GM18502 (cell line): ENCODE results near the gene PLA2R1.
"Not testable (repeated sequence)": the region's sequence is repeated elsewhere in the genome, so short reads cannot be mapped to it uniquely, and the experiment has no call there.

ENCODE experiments used
- ATAC-seq: cut with Tn5 transposase; IDR thresholded peaks from one replicate; pipeline ENCODE4 v1.9.1; 2021; ENCODE audit warnings: mild to moderate bottlenecking; ENCODE audit not compliant: unreplicated experiment, poor library complexity

Gene PLA2R1

DNA sequence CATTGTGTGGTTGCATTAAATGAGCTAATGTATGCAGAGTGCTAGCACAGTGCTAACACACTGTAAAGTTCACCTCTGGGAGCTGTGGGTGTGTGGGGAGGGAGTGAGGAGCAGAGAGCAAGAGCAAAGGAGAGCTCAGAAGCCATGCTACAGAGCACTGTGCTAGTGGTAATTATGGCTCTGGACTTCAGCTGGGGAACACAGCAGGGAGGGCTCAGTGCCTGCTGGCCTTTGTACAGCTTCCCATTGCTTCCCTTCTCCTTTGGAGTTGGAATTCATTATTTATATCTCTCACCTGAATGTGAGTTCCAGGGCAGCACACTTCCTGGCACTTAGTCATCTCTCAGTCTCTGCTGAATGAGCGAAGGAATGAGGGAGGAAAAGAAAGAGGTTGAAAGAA, 2.5 kb upstream of the PLA2R1 start:
- ATAC-seq = no peak

DNA sequence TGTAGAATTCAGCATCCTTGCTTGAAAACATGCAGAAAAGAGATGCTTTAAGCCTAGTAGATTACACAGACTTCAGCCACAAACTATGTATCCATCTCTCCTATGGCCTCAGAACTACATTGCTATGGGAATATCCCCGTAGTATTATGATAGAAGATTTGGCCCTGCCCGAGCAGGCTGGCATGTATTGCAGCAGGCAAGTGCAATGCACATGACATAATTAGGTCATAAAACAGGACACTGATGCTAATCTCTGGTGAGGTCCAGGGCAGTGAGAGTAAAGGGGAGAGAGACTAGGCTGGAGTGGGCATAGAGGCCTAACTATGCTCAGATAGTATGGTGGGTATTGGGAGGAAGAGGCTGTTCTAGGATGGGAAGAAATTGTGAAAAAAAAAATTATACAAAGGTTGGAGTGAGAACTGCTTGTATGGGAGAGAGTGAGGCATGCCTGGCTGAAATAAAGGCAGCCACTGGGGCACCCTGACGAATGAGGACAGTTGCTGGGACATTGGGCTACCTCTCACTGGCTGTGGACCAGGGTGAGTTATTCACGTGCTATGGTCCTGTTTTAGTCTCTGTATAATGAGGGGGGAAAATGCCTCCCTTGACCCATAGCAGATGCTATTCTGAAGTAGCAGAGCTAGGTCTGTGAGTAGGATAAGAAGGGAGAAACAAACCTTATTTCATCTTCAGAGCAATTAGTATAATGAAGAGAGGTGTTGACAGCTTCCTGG, 1.6 kb upstream of the PLA2R1 start:
- no peak for ATAC-seq

DNA sequence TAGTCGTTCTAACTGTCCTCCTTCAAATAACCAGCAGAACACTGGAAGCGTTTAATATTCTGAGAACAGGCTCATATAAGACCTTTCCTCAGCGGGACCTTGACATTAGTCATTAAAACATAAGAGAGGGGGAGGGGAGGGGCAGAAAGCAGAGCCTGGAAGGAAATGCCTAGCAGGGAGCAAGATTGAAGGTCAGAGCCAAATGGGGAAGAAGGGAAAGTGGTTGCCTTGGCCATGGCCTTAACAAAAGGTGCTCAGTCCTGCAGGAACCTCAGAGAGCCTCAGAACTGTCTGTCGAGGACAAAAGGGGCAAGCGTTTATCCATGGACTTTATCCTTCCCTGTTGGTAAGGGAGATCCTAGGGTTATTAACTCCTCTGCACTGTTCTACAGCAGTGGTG, 856 bp upstream of the PLA2R1 start:
- ATAC-seq = no peak

DNA sequence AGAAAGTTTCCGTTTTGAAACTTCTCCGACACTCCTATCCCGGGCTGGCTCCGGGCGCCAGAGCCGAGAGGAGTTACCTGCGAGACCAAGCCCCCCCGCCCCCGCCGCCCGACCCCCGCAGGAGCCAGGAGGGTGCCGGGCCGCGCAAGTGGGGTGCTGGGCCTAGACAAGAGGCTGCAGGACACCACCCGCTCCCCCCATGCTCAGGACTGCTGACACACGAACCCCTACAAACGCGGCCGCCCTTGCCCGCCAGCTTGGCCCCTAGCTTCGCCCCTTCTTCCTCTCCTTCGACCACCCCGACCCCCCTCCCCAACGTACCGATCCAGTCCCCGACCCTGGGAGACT, 497 bp downstream of the PLA2R1 start:
- no peak for ATAC-seq

DNA sequence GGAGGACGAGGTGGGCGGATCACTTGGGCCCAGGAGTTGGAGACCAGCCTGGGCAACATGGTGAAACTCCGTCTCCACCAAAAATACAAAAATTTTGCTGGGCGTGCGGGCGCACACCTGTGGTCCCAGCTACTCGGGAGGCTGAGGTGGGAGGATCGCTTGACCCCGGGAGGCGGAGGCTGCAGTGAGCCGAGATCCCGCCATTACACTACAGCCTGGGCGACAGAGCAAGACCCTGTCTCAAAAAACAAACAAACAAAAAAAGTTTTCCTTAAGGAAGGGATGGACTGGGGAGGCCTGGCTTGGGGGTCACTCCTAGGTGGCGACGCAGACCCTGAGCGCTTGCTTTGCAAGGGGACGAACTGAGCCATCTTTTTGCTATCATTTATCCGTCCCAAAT, 882 bp downstream of the PLA2R1 start:
- no peak for ATAC-seq

DNA sequence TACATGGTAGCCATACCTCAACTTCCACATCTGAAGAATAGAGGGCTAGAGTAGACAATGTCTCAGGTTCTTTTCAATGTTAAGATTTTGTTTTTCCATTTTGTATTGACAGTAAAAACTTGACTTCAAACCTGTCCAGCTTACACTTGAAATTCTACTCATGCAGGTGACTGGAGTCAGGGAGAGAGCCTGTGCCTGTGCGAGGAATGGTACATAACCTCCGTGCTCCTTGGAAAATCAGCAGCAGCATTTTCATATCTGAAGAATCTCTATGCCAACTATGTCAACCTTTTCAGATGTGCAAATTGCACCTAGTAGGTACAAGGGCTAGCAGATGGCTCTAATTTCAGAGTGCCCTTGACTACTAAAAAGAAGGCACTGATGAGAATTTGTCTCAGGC, 2.1 kb downstream of the PLA2R1 start:
- no peak for ATAC-seq

DNA sequence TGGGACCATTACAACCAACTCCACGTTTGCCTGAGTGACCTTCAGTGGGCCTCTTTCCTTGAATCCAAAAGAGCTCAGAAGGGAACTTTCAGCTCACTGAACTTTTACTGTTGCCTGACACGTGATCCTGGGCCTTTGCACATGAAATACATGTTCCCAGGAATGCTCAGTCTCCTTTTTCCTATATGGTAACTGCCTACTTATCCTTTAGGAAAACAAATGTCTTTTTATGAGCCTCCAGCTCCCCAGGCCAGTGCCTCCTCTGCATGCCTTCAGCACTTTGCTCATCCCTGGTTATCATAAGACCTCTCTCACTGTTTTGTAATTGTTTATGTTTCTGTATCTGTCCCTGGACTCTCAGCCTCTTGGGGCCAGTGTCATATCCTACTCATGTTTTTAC, 5.1 kb downstream of the PLA2R1 start:
- ATAC-seq = no peak

DNA sequence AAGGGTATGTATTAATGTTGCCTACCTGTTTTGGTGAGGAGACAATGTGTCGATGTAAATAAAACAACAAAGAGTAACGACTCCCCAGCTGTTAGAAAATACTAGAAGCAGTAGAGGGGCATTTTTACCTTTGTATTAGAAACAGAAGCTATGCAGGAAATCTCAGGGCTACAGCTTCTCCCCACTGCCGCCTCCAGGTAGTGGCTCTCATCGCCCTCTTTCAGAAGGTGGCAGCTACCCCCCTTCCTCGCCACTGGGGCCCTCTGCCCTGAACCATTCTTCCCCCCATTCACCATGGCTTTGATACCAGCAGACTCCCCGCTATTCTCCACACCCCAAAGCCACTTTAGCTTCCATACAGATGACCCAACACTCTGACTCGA, 6.7 kb downstream of the PLA2R1 start:
- no peak for ATAC-seq

DNA sequence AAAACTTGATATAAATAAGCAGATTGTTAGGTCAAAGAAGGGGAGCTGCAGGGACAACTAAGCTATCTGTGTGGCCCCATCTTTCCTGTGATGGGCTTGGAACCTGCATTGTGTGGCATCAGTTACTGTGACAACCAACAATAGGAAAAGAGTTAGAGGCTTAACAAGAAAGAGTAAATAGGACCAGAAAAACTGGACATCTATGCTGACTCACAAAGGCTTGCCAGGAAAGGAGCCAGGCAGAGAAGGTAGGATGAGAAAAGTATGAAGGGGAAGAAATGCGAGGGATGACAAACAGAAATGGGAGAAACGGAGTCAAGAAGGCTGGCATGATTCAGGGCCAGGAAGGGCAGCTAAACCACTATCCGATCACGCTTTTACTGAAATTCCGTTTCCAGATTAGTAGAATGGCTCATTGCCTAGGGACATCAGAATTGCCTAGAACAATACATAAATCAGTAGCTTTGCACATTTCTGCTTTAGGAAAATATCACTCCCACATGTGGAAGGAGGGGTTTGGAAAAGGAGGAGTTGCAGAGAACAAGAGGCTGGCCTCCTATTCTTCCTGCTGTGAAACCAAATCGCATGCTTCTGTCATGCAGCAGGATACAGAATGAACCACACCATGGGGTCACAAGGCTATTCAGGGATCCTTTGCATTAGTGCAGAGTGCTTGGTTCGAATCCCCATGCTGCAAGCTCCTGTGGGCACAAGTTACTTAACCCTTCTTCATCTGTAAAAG, 7.3 kb downstream of the PLA2R1 start:
- ATAC-seq = no peak

DNA sequence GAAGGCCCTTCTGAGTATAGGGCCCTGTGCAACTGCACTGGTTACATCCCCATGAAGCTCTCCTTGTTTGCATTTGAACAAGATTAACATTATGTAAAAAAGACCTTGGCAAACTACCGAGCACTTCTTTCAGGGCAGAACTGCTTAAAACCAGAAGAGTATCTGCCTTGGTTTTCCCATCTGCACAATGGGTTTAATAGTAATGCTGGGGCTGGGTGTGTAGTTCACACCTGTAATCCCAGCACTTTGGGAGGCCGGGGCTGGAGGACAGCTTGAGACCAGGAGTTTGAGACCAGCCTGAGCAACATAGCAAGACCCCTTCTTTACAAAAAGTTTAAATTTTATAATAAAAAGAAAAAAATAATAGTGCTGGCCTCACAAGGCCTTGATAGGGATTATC, 8.5 kb downstream of the PLA2R1 start:
- no peak for ATAC-seq

DNA sequence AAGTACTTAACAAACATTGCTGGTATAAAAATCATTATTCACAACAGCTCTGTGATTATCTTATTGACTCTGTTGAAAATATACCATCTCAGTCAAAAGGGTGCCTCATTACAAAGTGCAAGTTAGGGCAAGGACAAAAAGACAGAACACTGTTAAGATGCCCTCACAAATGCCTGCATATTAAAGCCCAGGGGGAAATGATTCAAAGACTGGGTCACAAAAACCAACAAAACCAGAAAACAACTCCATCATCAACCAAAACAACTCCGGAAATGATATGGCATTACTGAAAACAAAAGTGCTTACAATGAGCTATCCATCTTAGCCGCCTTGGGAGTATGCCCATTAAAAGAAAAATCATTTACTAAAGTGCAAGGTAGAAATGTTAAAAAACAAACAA, 9.9 kb downstream of the PLA2R1 start:
- ATAC-seq = no peak

DNA sequence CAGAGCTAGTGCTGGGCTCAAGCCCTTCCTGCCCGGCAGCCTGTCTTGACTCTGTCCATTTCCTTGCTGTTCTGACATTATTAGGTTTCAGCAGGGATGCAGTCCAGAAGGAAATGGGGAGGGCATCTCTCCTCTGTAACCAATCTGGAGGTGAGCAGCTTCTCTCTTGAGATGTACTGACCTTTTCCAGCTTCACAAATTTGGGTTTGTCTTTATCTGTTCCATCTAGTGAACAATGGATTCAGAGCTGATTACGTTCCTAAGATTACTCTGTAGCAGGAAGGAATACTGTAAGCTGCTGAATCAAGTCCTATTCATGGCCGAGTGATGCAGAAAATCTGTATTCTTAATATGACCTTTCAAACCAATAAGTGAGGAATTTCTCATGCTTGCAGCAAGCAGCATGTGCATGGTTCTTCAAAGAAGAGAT, 11.0 kb downstream of the PLA2R1 start:
- ATAC-seq = no peak

DNA sequence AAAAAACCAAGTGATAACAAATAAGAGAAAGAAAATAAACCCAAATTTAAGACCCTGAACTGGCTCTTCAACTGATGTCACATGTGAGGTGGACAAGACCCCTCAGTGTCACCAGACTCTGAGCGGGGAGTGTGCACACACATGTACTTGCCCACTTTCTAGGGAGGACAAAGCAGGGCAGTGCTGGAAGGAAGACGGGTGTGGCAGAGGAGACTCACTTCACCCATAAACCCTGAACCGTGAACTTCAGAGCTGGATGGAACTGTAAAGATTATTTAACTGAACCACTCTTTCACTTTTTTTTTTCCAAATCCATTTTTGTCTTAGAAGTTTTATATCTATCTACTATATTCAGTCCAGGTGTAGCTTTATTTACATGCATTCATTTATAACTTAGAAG, 12.3 kb downstream of the PLA2R1 start:
- ATAC-seq = no peak

DNA sequence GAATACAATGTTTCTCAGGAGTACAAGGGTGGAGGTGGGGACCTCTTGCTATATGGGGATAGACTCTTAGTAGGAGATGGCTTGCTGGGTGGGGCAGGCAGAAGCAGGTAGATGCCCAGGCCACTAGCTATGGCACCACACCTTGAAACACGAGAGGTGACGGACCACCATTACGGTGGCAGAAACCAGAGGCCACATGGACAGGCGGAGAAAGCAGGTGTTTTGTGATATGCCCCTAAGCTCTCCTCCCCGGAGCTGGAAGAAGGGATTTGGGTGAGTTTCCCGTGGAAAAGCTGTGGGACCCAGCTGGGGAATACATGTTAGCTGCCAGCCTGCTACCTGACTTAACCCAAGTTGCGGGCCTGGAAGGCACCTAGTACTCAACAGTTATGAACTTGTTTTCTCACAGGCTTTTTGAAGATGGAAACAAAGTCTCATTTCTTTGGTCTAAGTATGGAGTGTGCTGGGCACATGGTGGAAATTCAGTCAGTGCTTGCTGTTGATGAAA, 16.7 kb downstream of the PLA2R1 start:
- no peak for ATAC-seq

DNA sequence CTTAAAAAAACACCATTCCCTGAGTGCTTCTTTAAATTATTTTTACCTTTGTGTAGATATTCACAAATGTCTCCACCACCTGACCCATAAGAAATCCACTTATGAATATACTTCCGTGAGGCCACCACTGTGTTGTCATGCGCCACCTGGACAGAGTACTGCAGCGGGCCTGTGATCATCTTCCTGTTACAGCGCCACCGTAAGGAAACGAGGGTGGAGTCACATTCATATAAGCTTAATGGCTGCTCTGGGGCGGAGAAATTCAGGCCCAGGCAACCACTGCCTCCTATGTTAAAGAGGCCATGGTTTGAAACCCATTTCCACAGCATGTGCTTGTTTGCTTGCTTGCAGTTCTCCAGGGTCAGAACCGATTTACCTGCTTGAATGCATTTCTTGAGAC, 17.7 kb downstream of the PLA2R1 start:
- no peak for ATAC-seq

DNA sequence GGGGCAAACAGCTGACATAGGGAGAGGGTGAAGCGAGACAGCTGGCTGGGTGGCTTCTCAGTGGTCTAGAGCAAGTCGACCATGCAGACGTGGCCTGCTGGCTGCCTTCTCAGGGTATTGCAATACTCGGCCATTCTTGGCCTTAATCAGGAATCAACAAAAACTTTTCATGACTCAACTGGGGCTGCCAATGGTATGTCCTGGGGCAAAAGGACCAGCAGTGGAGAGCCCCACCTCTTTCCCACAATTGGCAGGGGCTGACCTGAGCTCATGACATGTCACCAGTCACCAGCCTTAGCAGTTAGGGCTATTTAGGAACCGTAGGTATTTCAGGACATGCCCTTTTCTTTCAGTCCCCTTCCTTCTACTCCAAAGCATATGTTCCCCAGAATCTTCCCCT, 19.1 kb downstream of the PLA2R1 start:
- no peak for ATAC-seq

DNA sequence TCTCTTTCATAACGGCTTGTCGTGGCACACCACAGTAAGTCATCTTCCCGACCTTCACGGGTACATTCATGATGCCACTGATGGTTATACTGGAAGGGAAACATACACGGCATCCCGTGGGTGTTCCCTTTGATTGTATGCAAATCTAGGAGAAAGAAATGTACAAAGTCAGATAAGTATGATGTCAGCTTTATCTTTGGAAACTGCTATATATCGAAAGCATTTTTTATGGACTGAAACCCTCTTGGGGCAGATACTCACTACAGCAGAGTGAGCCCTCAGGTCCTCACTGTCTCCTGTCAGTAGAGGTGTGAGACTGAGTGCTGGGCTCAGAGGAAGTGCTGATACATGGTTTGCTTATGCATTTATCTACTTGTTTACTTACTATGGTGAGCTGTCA, 20.4 kb downstream of the PLA2R1 start:
- no peak for ATAC-seq

DNA sequence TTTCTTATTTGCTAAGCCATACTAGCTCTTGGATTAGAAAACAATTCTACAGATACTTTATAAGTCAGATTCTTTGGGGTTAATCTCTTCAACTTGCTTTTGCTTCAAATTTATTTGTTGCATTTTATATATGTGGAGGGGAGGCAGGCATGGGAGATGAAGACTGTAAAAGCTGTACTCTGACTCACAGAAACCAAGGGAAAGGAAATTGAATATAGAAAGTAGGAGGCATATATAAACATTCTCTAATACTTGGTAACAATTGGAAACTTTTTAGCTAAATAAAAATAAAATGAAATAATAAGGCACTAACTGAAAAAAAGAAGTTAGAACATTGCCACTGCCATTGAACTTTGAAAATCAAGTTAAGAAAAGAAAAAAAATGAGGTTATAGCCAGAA, 21.3 kb downstream of the PLA2R1 start:
- ATAC-seq = no peak

DNA sequence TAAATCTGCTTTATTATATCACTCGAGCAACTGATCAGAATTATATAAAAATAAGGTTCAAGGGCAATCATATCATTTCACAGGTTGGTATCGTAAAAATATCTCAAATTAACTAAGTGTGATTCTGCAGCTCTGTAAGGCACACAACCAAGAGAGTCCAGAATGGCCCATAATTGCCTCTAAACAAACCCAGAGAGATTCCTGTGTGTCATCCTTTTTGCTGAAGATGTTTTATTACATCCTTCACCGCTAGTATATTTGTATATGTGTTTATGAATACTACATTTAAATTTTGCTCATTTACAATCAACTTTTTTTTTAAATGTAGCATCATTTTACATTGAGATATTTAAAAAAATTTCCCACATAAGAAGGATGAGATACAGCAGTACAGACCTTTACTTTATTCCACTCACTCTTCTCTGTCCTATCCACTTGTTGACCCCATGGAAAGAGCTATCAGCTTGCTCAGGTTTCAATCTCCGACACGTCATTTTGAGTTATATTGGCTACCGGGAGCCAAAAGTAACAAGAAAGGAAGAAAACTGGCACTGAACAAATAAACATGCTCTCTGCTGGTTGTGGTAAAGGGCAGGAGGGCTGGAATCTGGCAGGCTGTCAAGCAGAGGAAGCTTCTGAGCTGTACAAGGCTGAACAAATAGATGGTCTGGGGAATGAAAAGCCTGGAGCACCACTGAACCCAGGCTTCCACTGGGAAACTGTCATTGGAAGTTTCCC, 23.1 kb downstream of the PLA2R1 start:
- ATAC-seq = no peak

DNA sequence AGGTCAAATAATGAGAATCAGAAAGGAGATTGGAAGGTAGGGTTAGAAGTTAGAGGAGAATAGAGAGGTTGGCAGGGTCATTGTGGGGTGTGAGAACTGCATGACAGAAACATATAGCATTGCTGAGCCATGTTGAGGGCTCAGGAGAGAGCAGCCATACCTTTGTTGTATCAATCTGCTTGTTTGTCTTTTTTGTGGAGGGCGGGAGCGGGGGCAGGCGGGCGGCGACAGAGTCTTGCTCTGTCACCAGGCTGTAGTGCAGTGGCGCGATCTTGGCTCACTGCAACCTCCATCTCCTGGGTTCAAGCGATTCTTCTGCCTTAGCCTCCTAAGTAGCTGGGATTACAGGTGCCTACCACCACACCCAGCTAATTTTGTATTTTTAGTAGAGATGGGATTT, 23.8 kb downstream of the PLA2R1 start:
- ATAC-seq = not testable (repeated sequence)

DNA sequence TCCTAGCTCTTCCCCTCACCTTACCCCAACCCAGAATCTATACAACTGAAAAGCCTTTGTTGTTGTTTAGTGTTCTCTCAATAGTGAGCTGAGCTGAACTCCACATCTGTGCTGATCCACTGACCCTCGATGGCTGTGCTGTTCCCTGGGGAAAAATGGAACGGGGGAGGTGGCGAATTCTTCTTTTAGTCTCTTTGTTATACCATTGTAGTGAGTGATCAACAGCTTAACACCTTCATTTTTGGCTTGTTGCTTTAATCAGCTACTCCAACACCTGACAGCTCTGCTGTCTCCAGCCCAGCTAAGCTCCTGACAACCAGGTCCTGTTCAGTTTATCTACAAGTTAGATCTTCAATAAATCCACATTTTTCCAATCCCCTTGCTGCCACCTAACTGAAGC, 25.7 kb downstream of the PLA2R1 start:
- ATAC-seq = no peak
